Measurements from ENCODE around the gene EHD2.
"Not testable (repeated sequence)": the region's sequence is repeated elsewhere in the genome, so short reads cannot be mapped to it uniquely, and the experiment has no call there.

The EHD2 gene

DNA sequence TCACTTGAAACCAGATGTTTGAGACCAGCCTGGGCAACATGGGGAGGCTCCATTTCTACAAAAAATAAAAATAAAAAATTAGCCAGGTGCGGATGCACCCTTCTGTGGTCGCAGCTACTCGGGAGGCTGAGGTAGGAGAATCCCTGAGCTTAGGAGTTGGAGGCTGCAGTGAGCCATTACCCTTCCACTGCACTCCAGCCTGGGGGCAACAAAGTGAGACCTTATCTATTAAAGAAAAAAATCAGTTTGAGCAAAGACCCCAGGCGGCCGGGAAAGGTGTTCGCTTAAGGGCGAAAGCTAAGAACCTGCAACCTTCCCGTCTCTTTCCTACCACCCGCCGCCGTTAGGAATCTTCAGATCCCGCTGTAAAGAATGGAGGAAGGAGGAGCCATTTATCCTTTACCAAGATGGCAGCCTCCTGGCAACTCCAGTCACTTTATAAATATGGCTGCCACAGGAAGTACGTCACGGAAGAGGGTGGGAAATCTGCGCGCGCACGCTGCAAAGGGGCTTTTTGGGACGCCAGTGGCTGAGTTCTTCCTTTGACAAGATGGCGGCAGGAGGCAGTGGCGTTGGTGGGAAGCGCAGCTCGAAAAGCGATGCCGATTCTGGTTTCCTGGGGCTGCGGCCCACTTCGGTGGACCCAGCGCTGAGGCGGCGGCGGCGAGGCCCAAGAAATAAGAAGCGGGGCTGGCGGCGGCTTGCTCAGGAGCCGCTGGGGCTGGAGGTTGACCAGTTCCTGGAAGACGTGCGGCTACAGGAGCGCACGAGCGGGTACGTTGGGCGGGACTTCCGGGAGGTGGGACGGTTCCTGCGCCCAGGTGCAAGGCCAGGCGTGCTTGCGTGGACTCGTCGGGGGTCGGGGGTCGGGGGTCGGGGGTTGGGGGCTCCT, 32.0 kb downstream of the EHD2 start, which contains the start of gene NOP53:
Gene NOP53 (plus strand): TSS at position 537 of the 892 bp plus-strand sequence. CDS start 14 bp downstream, at position 551.
- in situ Hi-C loops (cut with HindIII; ENCODE audit: low sequenced_read_pairs) = no loop called here

GRCh38 chr19:47746129-47746528, 32.9 kb downstream of the EHD2 start:
- in situ Hi-C loops (cut with HindIII; ENCODE audit: low sequenced_read_pairs) = not testable (repeated sequence)

DNA sequence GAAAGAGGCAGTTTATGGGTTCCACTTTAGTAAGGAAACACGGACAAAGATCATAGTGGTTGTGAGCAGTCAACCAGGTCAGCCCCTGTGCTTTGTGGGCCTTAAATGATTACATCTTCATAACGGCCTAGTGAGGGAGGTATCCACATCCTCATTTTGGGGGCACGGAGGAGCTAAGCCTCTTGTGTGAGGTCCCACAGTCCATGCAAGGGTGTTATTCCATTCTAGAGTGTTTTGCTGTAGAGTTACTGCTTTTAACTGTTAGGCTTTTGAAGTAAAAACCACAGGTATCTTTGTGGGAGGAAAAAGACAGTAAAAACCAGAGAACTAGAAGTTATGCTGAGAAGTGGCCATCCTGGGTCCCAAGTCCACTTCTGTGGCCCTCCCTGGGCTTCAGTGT, 36.1 kb downstream of the EHD2 start:
- in situ Hi-C loops (cut with HindIII; ENCODE audit: low sequenced_read_pairs) = no loop called here

DNA sequence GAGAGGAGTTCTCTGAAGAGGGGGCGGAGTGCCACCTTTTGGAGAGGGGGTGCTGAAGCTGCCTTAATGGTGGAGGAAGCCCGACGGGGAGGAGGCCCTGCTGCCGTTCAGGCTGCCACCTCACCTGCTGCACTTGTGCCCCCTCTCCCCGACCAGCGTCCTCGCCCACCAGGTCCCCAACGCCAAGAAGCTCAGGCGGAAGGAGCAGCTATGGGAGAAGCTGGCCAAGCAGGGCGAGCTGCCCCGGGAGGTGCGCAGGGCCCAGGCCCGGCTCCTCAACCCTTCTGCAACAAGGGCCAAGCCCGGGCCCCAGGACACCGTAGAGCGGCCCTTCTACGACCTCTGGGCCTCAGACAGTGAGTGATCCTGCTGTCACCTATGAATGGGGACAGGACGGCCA, 37.5 kb downstream of the EHD2 start:
- in situ Hi-C loops (cut with HindIII; ENCODE audit: low sequenced_read_pairs) = no loop called here

GRCh38 chr19:47752440-47753211, 39.4 kb downstream of the EHD2 start:
- in situ Hi-C loops (cut with HindIII; ENCODE audit: low sequenced_read_pairs) = no loop called here

DNA sequence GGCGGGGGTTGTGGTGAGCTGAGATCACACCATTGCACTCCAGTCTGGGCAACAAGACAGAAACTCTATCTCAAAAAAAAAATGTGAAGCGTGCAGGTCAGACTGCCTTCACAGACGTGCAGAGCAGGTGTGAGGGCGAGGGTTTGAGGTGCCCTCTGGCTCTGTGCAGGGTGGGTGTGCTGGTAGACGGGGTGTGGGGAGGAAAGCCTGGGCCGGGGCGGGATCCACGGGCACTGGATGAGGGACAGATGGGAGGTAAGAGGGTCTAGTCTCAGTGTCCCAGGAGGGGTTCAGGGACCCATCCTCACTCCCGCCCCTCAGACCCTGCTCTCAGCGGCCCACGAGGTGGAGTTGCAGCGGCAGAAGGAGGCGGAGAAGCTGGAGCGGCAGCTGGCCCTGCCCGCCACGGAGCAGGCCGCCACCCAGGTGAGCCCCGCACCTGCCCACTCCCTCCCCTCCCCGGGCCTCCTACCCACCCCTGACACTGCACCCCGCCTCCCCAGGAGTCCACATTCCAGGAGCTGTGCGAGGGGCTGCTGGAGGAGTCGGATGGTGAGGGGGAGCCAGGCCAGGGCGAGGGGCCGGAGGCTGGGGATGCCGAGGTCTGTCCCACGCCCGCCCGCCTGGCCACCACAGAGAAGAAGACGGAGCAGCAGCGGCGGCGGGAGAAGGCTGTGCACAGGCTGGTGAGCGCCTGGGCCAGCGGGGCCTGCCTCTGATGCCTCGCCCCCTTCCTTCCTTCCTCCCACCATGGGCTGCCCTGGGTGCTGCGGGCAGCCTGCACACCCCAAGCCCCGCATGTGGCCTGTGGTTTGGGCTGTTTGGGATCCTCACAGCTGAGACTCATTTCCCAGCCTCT, 41.2 kb downstream of the EHD2 start:
- in situ Hi-C loops (cut with HindIII; ENCODE audit: low sequenced_read_pairs) = no loop called here

- in situ Hi-C loops (cut with HindIII; ENCODE audit: low sequenced_read_pairs) = no loop called here
Observed at GRCh38 chr19:47755065-47755761, 42.0 kb downstream of the EHD2 start.

- in situ Hi-C loops (cut with HindIII; ENCODE audit: low sequenced_read_pairs) = no loop called here
Observed at GRCh38 chr19:47755762-47756626, 42.8 kb downstream of the EHD2 start.

DNA sequence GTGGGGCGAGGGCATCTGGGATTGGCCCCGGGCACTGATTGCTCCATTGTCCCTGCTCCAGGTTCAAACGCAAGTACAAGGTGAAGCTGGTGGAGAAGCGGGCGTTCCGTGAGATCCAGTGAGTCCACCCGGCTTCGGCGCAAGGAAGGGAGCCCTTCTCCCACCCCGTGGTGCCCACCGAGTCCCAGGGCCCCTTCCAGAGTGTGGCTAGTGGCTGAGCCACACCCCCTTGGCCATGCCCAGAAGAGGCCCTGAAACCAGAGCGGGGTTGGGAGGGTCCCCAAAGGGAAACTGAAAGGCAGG, 43.4 kb downstream of the EHD2 start:
- in situ Hi-C loops (cut with HindIII; ENCODE audit: low sequenced_read_pairs) = no loop called here

DNA sequence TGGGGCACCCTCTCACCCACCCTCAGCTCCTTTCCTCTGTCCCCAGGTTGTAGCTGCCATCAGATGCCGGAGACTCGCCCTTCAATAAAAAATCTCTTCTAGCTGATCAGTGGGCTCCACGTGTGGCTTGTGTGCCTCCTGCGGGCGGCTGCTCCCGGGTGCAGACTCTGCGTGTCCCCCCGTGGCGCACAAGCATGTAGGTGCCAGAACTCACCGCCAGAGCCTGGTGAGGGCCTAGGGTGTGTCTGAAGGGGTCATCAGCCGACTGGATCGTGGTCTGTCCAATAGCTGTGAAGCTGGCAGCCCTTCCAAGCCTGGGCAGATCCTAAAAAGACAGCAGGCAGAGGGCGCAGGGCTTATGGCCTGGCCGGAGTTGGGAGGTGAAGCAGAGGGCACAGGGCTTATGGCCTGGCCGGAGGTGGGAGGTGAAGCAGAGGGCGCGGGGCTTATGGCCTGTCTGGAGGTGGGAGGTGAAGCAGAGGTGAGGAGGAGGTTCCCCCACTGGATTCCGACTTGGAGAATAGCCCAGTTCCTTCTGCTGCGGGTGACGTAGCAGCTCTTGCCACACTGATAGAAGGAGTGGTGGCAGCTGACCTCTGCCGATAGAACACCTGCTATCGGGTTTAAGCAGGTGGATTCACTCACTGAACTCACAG, 43.9 kb downstream of the EHD2 start:
- in situ Hi-C loops (cut with HindIII; ENCODE audit: low sequenced_read_pairs) = no loop called here

DNA sequence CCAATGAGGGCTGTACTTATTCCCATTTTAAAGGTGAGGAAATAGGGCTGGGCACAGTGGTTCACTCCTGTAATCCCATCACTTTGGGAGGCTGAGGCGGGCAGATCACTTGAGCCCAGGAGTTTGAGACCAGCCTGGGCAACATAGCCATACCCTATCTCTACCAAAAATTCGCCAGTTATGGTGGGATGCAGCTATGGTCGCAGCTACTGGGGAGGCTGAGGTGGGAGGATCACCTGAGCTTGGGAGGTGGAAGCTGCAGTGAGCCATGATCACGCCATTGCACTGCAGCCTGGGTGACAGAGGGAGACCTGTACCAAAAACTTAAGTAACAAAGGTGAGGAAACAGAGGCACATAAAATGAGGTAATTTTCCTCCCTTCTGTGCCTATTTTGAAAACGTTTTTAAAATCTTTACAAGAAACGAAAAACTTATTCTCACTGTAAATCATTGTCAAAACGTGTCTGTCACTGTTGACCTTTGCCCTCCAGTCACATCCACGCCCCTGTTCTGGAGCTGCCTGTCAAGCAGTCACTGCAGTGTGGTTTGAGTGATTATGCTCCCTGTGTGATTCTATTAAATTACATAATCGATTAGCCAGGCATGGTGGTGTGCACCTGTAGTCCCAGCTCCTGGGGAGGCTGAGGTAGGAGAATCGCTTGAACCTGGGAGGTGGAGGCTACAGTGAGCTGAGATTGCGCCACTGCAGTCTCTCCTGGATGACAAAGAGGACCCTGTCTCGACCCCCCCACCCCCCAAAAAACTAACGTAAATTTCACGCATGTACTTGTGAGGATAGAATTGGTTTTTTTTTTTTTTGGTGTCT, 44.6 kb downstream of the EHD2 start:
- in situ Hi-C loops (cut with HindIII; ENCODE audit: low sequenced_read_pairs) = no loop called here

DNA sequence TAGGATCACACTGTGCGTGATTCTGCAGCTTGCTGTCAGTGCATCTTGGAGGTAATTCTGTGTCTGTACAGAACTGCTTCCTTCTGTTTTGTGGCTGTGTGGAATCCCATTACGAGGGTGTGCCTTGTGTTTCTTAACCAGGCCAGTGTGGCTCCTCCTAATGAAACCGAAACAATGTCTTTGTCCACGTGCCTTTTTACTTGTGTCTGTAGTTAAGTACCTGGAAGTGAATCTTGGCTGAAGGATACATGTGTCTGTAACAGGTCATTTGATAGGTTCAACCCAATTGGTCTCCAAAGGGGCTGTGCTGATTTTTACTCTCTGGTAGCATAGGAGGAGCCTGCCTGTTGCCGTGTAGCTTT, 45.2 kb downstream of the EHD2 start:
- in situ Hi-C loops (cut with HindIII; ENCODE audit: low sequenced_read_pairs) = no loop called here

- in situ Hi-C loops (cut with HindIII; ENCODE audit: low sequenced_read_pairs) = no loop called here
Observed at GRCh38 chr19:47760632-47760999, 47.4 kb downstream of the EHD2 start.

DNA sequence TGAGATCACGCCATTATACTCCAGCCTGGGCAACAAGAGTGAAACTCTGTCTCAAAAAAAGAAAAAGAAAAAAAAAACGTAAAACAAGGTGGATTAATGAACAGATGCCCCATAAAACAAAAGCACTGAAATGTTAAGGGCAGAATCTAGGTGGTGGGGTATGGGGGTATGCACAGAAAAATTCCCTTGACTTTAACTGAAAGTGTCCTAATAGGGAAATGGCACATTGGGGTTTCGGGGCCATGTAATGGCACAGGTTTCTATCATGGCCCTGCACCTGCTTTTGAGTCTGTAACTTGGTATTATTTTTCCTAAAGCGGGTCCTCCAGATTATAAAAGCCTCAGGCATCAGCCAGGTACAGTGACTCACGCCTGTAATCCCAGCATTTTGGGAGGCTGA, 48.3 kb downstream of the EHD2 start:
- in situ Hi-C loops (cut with HindIII; ENCODE audit: low sequenced_read_pairs) = no loop called here

- in situ Hi-C loops (cut with HindIII; ENCODE audit: low sequenced_read_pairs) = no loop called here
Observed at GRCh38 chr19:47762151-47762550, 48.9 kb downstream of the EHD2 start.

DNA sequence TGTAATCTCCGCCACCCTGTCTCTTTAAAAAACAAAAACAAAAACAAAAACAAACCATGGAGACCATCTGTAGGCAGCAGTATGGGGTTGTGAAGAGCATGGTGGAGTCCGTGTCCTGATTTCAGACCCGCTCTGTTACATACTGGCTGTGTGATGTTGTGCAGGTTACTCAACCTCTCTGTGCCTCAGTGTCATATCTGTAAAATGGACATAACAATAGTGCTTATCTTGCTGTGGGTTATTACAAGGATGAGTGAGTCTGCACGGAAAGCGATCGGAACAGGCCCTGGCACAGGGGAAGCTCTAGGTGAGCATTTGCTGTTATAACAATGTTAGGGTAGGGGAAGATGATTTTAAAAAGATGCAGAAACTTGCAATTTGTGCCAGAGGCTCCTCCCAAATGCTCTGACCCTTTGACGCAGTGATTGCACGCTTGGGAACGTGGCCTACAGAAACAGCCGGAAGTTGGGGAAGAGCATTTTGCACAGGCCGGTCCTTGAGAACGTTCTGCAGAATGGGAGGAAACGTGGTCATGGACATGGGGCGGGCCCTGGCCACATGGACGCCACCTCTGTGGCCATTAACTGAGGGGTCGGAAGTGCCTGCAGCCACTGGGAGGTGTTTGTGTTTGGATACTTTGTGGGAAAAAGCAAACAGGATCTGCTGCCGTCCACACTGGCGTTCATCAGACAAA, 49.5 kb downstream of the EHD2 start:
- in situ Hi-C loops (cut with HindIII; ENCODE audit: low sequenced_read_pairs) = no loop called here

DNA sequence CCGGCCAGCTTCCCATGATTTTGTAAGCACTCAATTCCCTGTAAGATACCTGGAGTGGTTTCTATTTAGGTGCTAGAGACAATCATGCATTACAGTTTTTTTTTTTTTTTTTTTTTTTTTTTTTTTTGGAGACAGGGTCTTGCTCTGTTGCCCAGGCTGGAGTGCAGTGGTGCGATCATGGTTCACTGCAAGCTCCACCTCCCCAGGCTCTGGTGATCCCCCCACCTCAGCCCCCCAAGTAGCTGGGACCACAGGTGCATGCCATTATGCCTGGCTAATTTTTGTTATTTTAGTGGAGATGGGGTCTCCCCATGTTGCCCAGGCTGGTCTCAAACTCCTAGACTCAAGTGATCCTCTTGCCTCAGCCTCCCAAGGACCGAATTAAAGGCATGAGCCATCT, 51.5 kb downstream of the EHD2 start:
- in situ Hi-C loops (cut with HindIII; ENCODE audit: low sequenced_read_pairs) = not testable (repeated sequence)
